Measurements from ENCODE around the gene SLC25A19. TPM values are rescaled to one million over a fixed set of nuclear protein-coding genes. Genes with fewer than 3 reads are reported as not detected.

Gene SLC25A19
- polyA plus RNA-seq, 1 of the 3 experiments (the other 2 are of a cell fraction): 11.7 TPM

GRCh38 chr17:75272848-75273184 is 16.4 kb downstream of the SLC25A19 start:
- WGBS (ENCODE audit: low lambda C conversion rate): 63% methylated on average over 3 of the region's 3 CpGs
- TF ChIP-seq GATA2 (CRISPR knock-in tag; IDR thresholded peaks at IDR 0.05) (peak; percentile 86), PBX3 (IDR thresholded peaks at IDR 0.05) (no peak), MXI1 (IDR thresholded peaks at IDR 0.05; ENCODE audit: low read depth, low read length) (peak; percentile 74; the same call in 1 of the 2 replicates), CHD2 (IDR thresholded peaks at IDR 0.05; ENCODE audit: low read length, partially characterized antibody) (peak; percentile 15), CTCF (IDR thresholded peaks at IDR 0.05) (no peak)
- H3K79me2 ChIP-seq (ENCODE audit: insufficient read depth): peaks cover 9% of the 10 kb centered on the region
- H3K36me3 ChIP-seq (replicated peaks in 1 of 2; ENCODE audit: control insufficient read depth in 1 of 2, insufficient read depth in 2 of 2, low read length in 1 of 2): no peaks in the 10 kb centered on the region
- H4K20me1 ChIP-seq (ENCODE audit: insufficient read depth): no peaks in the 10 kb centered on the region
- H3K4me1 ChIP-seq (ENCODE audit: control insufficient read depth in 1 of 2, insufficient read depth in 2 of 2, low read depth in 1 of 2, low read length in 1 of 2): peaks cover 24 to 44% of the 10 kb centered on the region in 2 experiments; a peak in 3 of 4 replicates
- POLR2A ChIA-PET: interaction anchor here (0.7 to 5.3 kb wide), 8 partner anchors 9 to 133 kb away, joined by 3 to 67 read pairs (median 6); partner anchors contain the start of genes GGA3, GRB2, MRPS7 and SLC25A19
- H3K27ac ChIP-seq (ENCODE audit: low read depth in 2 of 2, low read length in 1 of 2): peak overlapping the region; percentile 5 to 97; a peak in 3 of 4 replicates
- H3K4me3 ChIP-seq (ENCODE audit: low read depth in 2 of 2, low read length in 1 of 2): no peak overlapping the region; a peak in 1 of 4 replicates
- H3K9me2 ChIP-seq: no peaks in the 10 kb centered on the region
- peaks cover 6% of the 10 kb centered on the region for H3F3A ChIP-seq (replicated peaks; ENCODE audit: insufficient read depth)
- no peaks in the 10 kb centered on the region for H3K27me3 ChIP-seq (ENCODE audit: insufficient read depth)
- peak overlapping the region; percentile 100 for H3K4me2 ChIP-seq
- no peak overlapping the region for H3K9ac ChIP-seq
- H3K9me3 ChIP-seq: no peaks in the 10 kb centered on the region
- DNase-seq: no peak
- H2AFZ ChIP-seq (ENCODE audit: low read depth): no peak overlapping the region
- CTCF ChIA-PET: interaction anchor here (1.0 to 6.8 kb wide), 19 partner anchors 11 to 366 kb away, joined by 3 to 102 read pairs (median 4); partner anchors contain the start of genes GGA3, MRPS7 and SLC25A19

GRCh38 chr17:75271955-75272847 is 17.0 kb downstream of the SLC25A19 start:
- ChIA-PET POLR2A (interaction anchor here (0.7 to 5.3 kb wide), 10 partner anchors 10 to 140 kb away, joined by 3 to 67 read pairs (median 7); partner anchors contain the start of genes GGA3, GRB2, MRPS7 and SLC25A19), CTCF (interaction anchor here (1.0 to 6.8 kb wide), 38 partner anchors 11 to 408 kb away, joined by 3 to 102 read pairs (median 4); partner anchors contain the start of genes ATP5PD, GGA3, GRB2 and KCTD2)
- DNase-seq: peak; percentile 78
- peaks cover 0 to 2% of the 10 kb centered on the region in 2 experiments for H3K36me3 ChIP-seq (replicated peaks in 1 of 2; ENCODE audit: control insufficient read depth in 1 of 2, insufficient read depth in 2 of 2, low read length in 1 of 2)
- H3F3A ChIP-seq (replicated peaks; ENCODE audit: insufficient read depth): peaks cover 6% of the 10 kb centered on the region
- no peaks in the 10 kb centered on the region for H3K27me3 ChIP-seq (ENCODE audit: insufficient read depth)
- no peaks in the 10 kb centered on the region for H4K20me1 ChIP-seq (ENCODE audit: insufficient read depth)
- 61% methylated on average over 23 of the region's 24 CpGs for WGBS (ENCODE audit: low lambda C conversion rate)
- no peaks in the 10 kb centered on the region for H3K9me3 ChIP-seq
- peaks cover 9% of the 10 kb centered on the region for H3K79me2 ChIP-seq (ENCODE audit: insufficient read depth)
- peak overlapping the region; percentile 74 to 79 for H3K4me3 ChIP-seq (ENCODE audit: low read depth in 2 of 2, low read length in 1 of 2)
- no peaks in the 10 kb centered on the region for H3K9me2 ChIP-seq
- H3K27ac ChIP-seq (ENCODE audit: low read depth in 2 of 2, low read length in 1 of 2): peak overlapping the region; percentile 5 to 97; a peak in 3 of 4 replicates
- peak overlapping the region; percentile 93; the same call in 1 of the 2 replicates for H2AFZ ChIP-seq (ENCODE audit: low read depth)
- peak overlapping the region; percentile 83 for H3K9ac ChIP-seq
- peaks cover 24 to 44% of the 10 kb centered on the region in 2 experiments; a peak in 3 of 4 replicates for H3K4me1 ChIP-seq (ENCODE audit: control insufficient read depth in 1 of 2, insufficient read depth in 2 of 2, low read depth in 1 of 2, low read length in 1 of 2)
- no peak for TF ChIP-seq ELF1 (IDR thresholded peaks at IDR 0.05)
- TF ChIP-seq NRF1 (IDR thresholded peaks at IDR 0.05; ENCODE audit: low read depth, low read length): no peak
- TF ChIP-seq CHD2 (IDR thresholded peaks at IDR 0.05; ENCODE audit: low read length, partially characterized antibody): no peak
- TF ChIP-seq GATA2 (CRISPR knock-in tag; IDR thresholded peaks at IDR 0.05): no peak
- no peak for TF ChIP-seq GABPA (IDR thresholded peaks at IDR 0.05; ENCODE audit: low read depth)
- TF ChIP-seq ZBTB33 (IDR thresholded peaks at IDR 0.05; ENCODE audit: borderline replicate concordance, low read depth): no peak
- no peak for TF ChIP-seq RAD21 (IDR thresholded peaks at IDR 0.05; ENCODE audit: low read length)
- no peak for TF ChIP-seq RFX5 (IDR thresholded peaks at IDR 0.05; ENCODE audit: low read length)
- TF ChIP-seq MXI1 (IDR thresholded peaks at IDR 0.05; ENCODE audit: low read depth, low read length): no peak
- TF ChIP-seq MAX (IDR thresholded peaks at IDR 0.05; ENCODE audit: low read depth): no peak
- no peak for TF ChIP-seq SMC3 (IDR thresholded peaks at IDR 0.05; ENCODE audit: low read depth, low read length)
- no peak for TF ChIP-seq USF1 (IDR thresholded peaks at IDR 0.05; ENCODE audit: borderline replicate concordance, low read depth)
- TF ChIP-seq CTCF (IDR thresholded peaks at IDR 0.05): no peak
- H3K4me2 ChIP-seq: peak overlapping the region; percentile 100

Measured in SK-N-SH (cell line).